ENCODE results near the gene C17orf107. TPM values are rescaled to one million over a fixed set of nuclear protein-coding genes. Genes with fewer than 3 reads are reported as not detected.

Gene C17orf107
- polyA plus RNA-seq, 4 donors, result 1.0 to 3.3 (median 1.5) TPM

- no peak for DNase-seq (ENCODE audit: low read depth in 4 of 4, low spot score in 3 of 4)
Measured at GRCh38 chr17:4947010-4947410, 47.7 kb downstream of the C17orf107 start.

DNA sequence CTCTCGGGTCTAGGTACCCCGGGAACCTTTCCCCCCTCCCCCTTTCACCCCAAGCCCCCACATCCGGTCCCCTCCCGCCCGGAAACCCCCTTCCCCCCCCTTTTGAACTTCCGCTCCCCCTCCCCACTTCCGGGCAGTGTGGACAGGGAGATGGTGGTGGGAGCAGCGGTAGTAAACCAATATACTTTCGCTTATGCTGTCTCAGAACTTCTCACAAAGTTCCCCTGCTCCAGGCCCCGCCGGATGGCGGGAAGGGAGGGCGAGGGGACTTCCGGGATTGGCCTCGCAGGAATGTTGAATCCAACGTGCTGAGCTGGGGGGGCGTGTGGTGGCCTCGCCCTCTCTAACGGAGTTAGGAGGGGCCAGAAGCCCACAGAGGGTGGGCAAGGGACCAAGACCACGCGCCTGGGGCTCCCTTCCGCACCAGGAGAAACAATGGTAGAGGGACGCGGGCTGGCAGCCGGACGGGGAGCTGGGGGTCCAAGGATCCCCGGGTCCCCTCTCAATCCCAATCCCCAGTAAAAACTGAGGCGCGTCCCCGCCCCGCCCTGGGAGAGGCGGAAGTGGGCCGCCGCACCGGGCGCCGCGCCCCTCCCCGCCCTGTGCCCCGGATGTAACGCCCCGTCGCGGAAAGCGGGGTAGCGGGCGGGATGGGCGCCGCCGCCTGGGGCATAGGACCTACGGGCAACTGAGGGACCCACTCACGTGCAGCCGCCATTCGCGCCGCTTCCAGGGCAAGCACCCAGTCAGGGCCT, 48.3 kb downstream of the C17orf107 start:
- DNase-seq (ENCODE audit: low read depth in 4 of 4, low spot score in 3 of 4), result no peak

GRCh38 chr17:4948166-4948930, 49.0 kb downstream of the C17orf107 start, which contains the start of gene PFN1:
Gene PFN1, minus strand, starts transcription at chr17:4948530. Its CDS starts 136 bp downstream, at chr17:4948394.
- DNase-seq (ENCODE audit: low read depth in 4 of 4, low spot score in 3 of 4), result peak in 2 of 4 donors; percentile 80 to 81

DNA sequence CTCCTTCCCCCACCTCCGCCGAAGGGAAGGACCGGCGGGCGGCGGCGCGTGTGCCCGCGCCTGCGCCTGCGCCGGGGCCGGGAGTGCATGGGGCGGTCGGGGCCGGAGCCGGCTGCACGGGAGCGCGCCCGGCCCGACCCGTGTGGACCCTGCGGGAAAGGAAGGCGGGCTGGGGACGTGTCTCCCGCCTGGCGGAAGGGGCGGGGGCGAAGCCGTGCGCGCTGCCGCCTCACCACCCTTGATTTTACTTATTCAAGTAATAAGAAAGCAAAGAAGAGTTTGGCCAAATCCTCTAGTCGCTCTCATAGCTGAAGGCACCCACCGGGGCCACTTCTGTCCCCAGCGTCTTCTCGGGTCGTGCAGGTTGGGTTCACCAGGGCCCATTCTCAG, 49.6 kb downstream of the C17orf107 start:
- peak in 2 of 4 donors; percentile 78 to 79 for DNase-seq (ENCODE audit: low read depth in 4 of 4, low spot score in 3 of 4)

GRCh38 chr17:4949321-4950074, 50.2 kb downstream of the C17orf107 start:
- DNase-seq (ENCODE audit: low read depth in 4 of 4, low spot score in 3 of 4), result no peak

GRCh38 chr17:4950075-4950745, 50.9 kb downstream of the C17orf107 start:
- DNase-seq (ENCODE audit: low read depth in 4 of 4, low spot score in 3 of 4), result no peak

- no peak for DNase-seq (ENCODE audit: low read depth in 4 of 4, low spot score in 3 of 4)
Measured at GRCh38 chr17:4950746-4951204, 51.4 kb downstream of the C17orf107 start, which contains the start of gene ENO3. Gene ENO3, plus strand, starts transcription at chr17:4951119. Its CDS starts 711 bp downstream, at chr17:4951830.

- DNase-seq (ENCODE audit: low read depth in 4 of 4, low spot score in 3 of 4), result no peak
Measured at GRCh38 chr17:4951486-4951885, 52.1 kb downstream of the C17orf107 start.

Other genes with a start within 250 kb of the C17orf107 start
- gene PELP1, start 195.4 kb upstream of the C17orf107 start, polyA plus RNA-seq (ENCODE audit: insufficient read length in 4 of 4), result 10 to 100 TPM; 40.8 to 55.7 (median 50.3) TPM
- 10 to 100 TPM; 29.2 to 34.7 (median 31.2) TPM for gene ARRB2, start 188.9 kb upstream of the C17orf107 start, polyA plus RNA-seq (ENCODE audit: insufficient read length in 4 of 4)
- 10 to 100 TPM; 24.0 to 28.8 (median 27.1) TPM for gene MED11, start 168.1 kb upstream of the C17orf107 start, polyA plus RNA-seq (ENCODE audit: insufficient read length in 4 of 4)
- under 1 TPM; 0.41 to 0.95 (median 0.45) TPM for gene ZMYND15, start 159.7 kb upstream of the C17orf107 start, polyA plus RNA-seq (ENCODE audit: insufficient read length in 4 of 4)
- gene CXCL16, start 159.6 kb upstream of the C17orf107 start, polyA plus RNA-seq (ENCODE audit: insufficient read length in 4 of 4), result 10 to 100 TPM; 12.5 to 15.6 (median 13.8) TPM
- 1 to 10 TPM in 3 of 4 donors, under 1 TPM in 1; 0.97 to 3.5 (median 1.9) TPM for gene TM4SF5, start 127.7 kb upstream of the C17orf107 start, polyA plus RNA-seq (ENCODE audit: insufficient read length in 4 of 4)
- 1 to 10 TPM in 1 of 4 donors, under 1 TPM in 3; 0.31 to 1.1 (median 0.42) TPM for gene VMO1, start 113.2 kb upstream of the C17orf107 start, polyA plus RNA-seq (ENCODE audit: insufficient read length in 4 of 4)
- 10 to 100 TPM in 1 of 4 donors, 1 to 10 TPM in 3; 3.8 to 14.9 (median 5.7) TPM for gene GLTPD2, start 110.6 kb upstream of the C17orf107 start, polyA plus RNA-seq (ENCODE audit: insufficient read length in 4 of 4)
- gene PSMB6, start 103.4 kb upstream of the C17orf107 start, polyA plus RNA-seq (ENCODE audit: insufficient read length in 4 of 4), result 100 to 1,000 TPM; 114 to 153 (median 122) TPM
- gene PLD2, start 92.4 kb upstream of the C17orf107 start, polyA plus RNA-seq (ENCODE audit: insufficient read length in 4 of 4), result 10 to 100 TPM; 36.2 to 39.4 (median 38.5) TPM
- gene MINK1, start 66.2 kb upstream of the C17orf107 start, polyA plus RNA-seq (ENCODE audit: insufficient read length in 4 of 4), result 10 to 100 TPM; 56.6 to 69.2 (median 59.0) TPM
- gene CHRNE, start 3.6 kb downstream of the C17orf107 start, polyA plus RNA-seq (ENCODE audit: insufficient read length in 4 of 4), result 1 to 10 TPM; 1.1 to 2.7 (median 1.5) TPM
- 1 to 10 TPM; 1.4 to 3.5 (median 1.8) TPM for gene GP1BA, start 32.7 kb downstream of the C17orf107 start, polyA plus RNA-seq (ENCODE audit: insufficient read length in 4 of 4)
- 10 to 100 TPM; 78.2 to 98.0 (median 79.0) TPM for gene SLC25A11, start 40.5 kb downstream of the C17orf107 start, polyA plus RNA-seq (ENCODE audit: insufficient read length in 4 of 4)
- gene RNF167, start 40.7 kb downstream of the C17orf107 start, polyA plus RNA-seq (ENCODE audit: insufficient read length in 4 of 4), result 100 to 1,000 TPM; 131 to 144 (median 138) TPM
- 100 to 1,000 TPM; 376 to 513 (median 389) TPM for gene PFN1, start 49.0 kb downstream of the C17orf107 start, polyA plus RNA-seq (ENCODE audit: insufficient read length in 4 of 4)
- 10 to 100 TPM; 22.1 to 28.7 (median 23.7) TPM for gene ENO3, start 51.6 kb downstream of the C17orf107 start, polyA plus RNA-seq (ENCODE audit: insufficient read length in 4 of 4)
- 100 to 1,000 TPM in 1 of 4 donors, 10 to 100 TPM in 3; 84.8 to 102 (median 95.8) TPM for gene SPAG7, start 68.3 kb downstream of the C17orf107 start, polyA plus RNA-seq (ENCODE audit: insufficient read length in 4 of 4)
- gene CAMTA2, start 88.1 kb downstream of the C17orf107 start, polyA plus RNA-seq (ENCODE audit: insufficient read length in 4 of 4), result 10 to 100 TPM; 24.4 to 27.8 (median 25.3) TPM
- gene INCA1, start 98.0 kb downstream of the C17orf107 start, polyA plus RNA-seq (ENCODE audit: insufficient read length in 4 of 4), result 1 to 10 TPM; 7.9 to 8.6 (median 8.3) TPM
- gene KIF1C, start 98.4 kb downstream of the C17orf107 start, polyA plus RNA-seq (ENCODE audit: insufficient read length in 4 of 4), result 10 to 100 TPM; 75.0 to 96.5 (median 86.3) TPM
- under 1 TPM; 0.21 to 0.43 (median 0.26) TPM for gene SLC52A1, start 135.9 kb downstream of the C17orf107 start, polyA plus RNA-seq (ENCODE audit: insufficient read length in 4 of 4)
- gene ZFP3, start 178.9 kb downstream of the C17orf107 start, polyA plus RNA-seq (ENCODE audit: insufficient read length in 4 of 4), result 10 to 100 TPM; 11.9 to 16.8 (median 15.7) TPM
- gene ZNF232, start 212.3 kb downstream of the C17orf107 start, polyA plus RNA-seq (ENCODE audit: insufficient read length in 4 of 4), result 10 to 100 TPM; 20.1 to 37.8 (median 22.0) TPM
- gene USP6, start 216.5 kb downstream of the C17orf107 start, polyA plus RNA-seq (ENCODE audit: insufficient read length in 4 of 4), result 1 to 10 TPM; 3.2 to 8.4 (median 4.0) TPM

Data from right renal pelvis (tissue), 4 donors.